ENCODE results near the gene PTOV1. TPM values are rescaled to one million over a fixed set of nuclear protein-coding genes. Genes with fewer than 3 reads are reported as not detected.

Gene PTOV1
- total RNA-seq, 2 donors from 2014 or later, result 179 to 252 TPM

GRCh38 chr19:49877020-49877878 is 26.3 kb downstream of the PTOV1 start, which contains the start of the genes AKT1S1 and TBC1D17:
TSS of gene AKT1S1 (minus strand) at chr19:49877355. CDS start at chr19:49873295, 4,060 bp downstream.
TSS of gene TBC1D17 (plus strand) at chr19:49877702. CDS start at chr19:49877724, 22 bp downstream.
- WGBS, result 0% methylated on average over 48 of the region's 61 CpGs
- H3K27me3 ChIP-seq (replicated peaks; ENCODE audit: insufficient read depth), result no peaks in the 10 kb centered on the region
- H3K36me3 ChIP-seq, result peaks cover 7 to 19% of the 10 kb centered on the region in 2 donors
- H3K9me3 ChIP-seq, result no peaks in the 10 kb centered on the region
- peak within 1 kb of the TSS; percentile 99 for H3K27ac ChIP-seq
- peak in 1 of 4 experiments; percentile 21 for TF ChIP-seq CTCF (IDR thresholded peaks at IDR 0.05)
- TF ChIP-seq POLR2A (IDR thresholded peaks at IDR 0.05), result peak; percentile 86
- TF ChIP-seq POLR2AphosphoS5 (IDR thresholded peaks at IDR 0.05), result peak; percentile 98
- H3K4me3 ChIP-seq, result peak within 1 kb of the TSS; percentile 94 to 98
- DNase-seq (ENCODE audit: low spot score), result peak; percentile 100
- intact Hi-C loops (cut with DNase I), result no loop called here
- H3K4me1 ChIP-seq (replicated peaks), result peaks cover 12% of the 10 kb centered on the region

DNA sequence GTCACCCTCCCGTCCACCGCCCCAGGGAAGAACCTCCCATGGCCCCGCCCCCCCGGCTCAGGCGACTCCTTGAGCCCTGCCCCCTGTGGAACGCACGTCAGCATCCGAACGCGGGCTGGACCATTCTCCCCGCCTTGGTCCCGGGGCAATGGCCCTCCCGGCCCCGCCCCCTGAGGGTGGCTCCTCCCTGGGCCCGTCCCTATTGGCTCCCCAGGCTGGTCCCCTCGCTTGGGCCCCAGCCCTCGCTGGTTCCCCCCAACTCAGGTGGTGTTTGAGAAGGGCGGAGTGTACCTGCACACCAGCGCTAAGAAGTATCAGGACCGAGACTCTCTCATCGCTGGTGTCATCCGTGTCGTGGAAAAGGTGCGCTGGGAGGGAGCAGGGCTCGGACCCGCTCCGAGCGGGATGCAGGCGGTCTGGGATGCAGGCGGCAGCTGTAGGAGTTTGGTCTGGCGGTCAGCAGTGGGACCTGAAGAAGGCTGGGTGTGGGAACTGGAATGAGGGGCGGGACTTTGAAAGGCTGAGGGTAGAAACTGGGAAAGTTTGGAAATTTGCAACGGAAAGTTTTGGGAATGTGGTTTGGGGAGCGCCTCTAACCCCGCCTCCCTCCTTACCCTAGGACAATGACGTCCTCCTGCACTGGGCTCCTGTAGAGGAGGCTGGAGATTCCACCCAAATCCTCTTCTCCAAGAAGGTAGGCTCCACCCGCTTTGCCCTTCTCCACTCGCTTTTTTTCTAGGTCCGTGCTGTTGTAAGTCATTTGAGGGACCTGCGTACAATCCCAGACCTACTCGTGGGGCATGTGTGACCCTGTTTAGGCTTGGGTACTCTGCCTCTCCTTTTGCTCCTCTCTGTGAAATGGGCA is 27.2 kb downstream of the PTOV1 start:
- no peaks in the 10 kb centered on the region for H3K27me3 ChIP-seq (replicated peaks; ENCODE audit: insufficient read depth)
- peak; percentile 98 for DNase-seq (ENCODE audit: low spot score)
- intact Hi-C loops (cut with DNase I), result no loop called here

GRCh38 chr19:49878744-49879070 is 27.7 kb downstream of the PTOV1 start:
- H3K27ac ChIP-seq, result peak overlapping the region; percentile 99
- H3K4me1 ChIP-seq (replicated peaks), result peaks cover 12% of the 10 kb centered on the region
- no peak overlapping the region for H3K4me3 ChIP-seq
- 80% methylated on average over 9 of the region's 9 CpGs for WGBS
- intact Hi-C loops (cut with DNase I), result no loop called here
- no peak for DNase-seq (ENCODE audit: low spot score)
- H3K27me3 ChIP-seq (replicated peaks; ENCODE audit: insufficient read depth), result no peaks in the 10 kb centered on the region
- H3K9me3 ChIP-seq, result no peaks in the 10 kb centered on the region
- H3K36me3 ChIP-seq, result peaks cover 18 to 34% of the 10 kb centered on the region in 2 donors
- TF ChIP-seq POLR2A (IDR thresholded peaks at IDR 0.05) (no peak), CTCF (IDR thresholded peaks at IDR 0.05) (no peak), POLR2AphosphoS5 (IDR thresholded peaks at IDR 0.05) (no peak)

More for the DNA sequence above, 27.2 kb downstream of the PTOV1 start:
- Histone ChIP-seq H3K36me3 (peaks cover 15 to 28% of the 10 kb centered on the region in 2 donors), H3K27ac (peak overlapping the region; percentile 99), H3K4me1 (replicated peaks) (peaks cover 12% of the 10 kb centered on the region), H3K4me3 (peak overlapping the region; percentile 48 to 98), H3K9me3 (no peaks in the 10 kb centered on the region)
- TF ChIP-seq POLR2A (IDR thresholded peaks at IDR 0.05) (no peak), POLR2AphosphoS5 (IDR thresholded peaks at IDR 0.05) (no peak), CTCF (IDR thresholded peaks at IDR 0.05) (no peak)
- WGBS, result 5% methylated on average over 39 of the region's 41 CpGs

- Histone ChIP-seq H3K4me3 (no peak overlapping the region), H3K27ac (no peak overlapping the region), H3K27me3 (replicated peaks; ENCODE audit: insufficient read depth) (no peaks in the 10 kb centered on the region), H3K4me1 (replicated peaks) (peaks cover 12% of the 10 kb centered on the region), H3K9me3 (no peaks in the 10 kb centered on the region), H3K36me3 (peaks cover 22 to 41% of the 10 kb centered on the region in 2 donors)
- WGBS, result 95% methylated on average over 12 of the region's 12 CpGs
- no peak for DNase-seq (ENCODE audit: low spot score)
- intact Hi-C loops (cut with DNase I), result no loop called here
- TF ChIP-seq POLR2A (IDR thresholded peaks at IDR 0.05) (no peak), CTCF (IDR thresholded peaks at IDR 0.05) (no peak), POLR2AphosphoS5 (IDR thresholded peaks at IDR 0.05) (no peak)
These were observed 28.4 kb downstream of the PTOV1 start for GRCh38 chr19:49879243-49879963.

Data from prostate gland (tissue), 2 donors.